ENCODE results near the gene WNK1. TPM values are rescaled to one million over a fixed set of nuclear protein-coding genes. Genes with fewer than 3 reads are reported as not detected.
A peak's percentile ranks its signal among the peaks of the same experiment; 100 is the strongest.

The WNK1 gene
- total and polyA plus RNA-seq, 2 experiments from 2014 or later, result 110 to 145 TPM

DNA sequence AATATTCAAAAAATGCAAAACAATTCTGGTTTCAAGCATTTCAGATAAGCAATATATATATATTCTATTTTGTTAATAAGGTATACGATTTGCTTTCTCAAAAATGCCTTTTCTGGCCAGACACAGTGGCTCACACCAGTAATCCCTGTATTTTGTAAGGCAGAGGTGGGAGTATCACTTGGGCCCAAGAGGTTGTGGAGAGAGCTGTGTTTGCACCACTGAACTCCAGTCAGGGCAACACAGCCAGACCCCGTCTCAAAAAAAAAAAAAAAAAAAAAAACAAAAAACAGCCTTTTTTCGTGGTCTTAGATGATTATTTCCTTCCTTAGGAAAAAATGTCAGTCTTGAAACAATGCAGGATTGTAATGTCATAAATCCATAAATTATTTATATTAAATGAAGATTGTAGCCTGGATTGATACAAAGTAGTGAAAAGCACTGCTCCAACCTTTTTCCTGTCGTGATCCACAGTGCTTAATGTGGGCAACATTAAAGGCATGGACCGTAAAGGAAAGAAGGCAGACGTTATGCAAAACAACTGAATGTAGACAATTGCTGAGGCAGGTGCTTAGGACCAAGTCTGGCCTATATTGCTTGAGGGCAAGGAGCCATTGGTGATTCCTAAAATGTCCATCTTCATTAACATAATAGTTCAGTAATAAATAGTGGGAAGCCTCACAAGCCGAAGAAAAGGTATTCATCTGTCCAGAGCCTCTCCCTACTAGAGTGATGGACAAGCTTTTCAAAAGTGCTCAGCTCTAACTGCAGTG lies 160.3 kb downstream of the WNK1 start:
- TF ChIP-seq, protein P1, sequence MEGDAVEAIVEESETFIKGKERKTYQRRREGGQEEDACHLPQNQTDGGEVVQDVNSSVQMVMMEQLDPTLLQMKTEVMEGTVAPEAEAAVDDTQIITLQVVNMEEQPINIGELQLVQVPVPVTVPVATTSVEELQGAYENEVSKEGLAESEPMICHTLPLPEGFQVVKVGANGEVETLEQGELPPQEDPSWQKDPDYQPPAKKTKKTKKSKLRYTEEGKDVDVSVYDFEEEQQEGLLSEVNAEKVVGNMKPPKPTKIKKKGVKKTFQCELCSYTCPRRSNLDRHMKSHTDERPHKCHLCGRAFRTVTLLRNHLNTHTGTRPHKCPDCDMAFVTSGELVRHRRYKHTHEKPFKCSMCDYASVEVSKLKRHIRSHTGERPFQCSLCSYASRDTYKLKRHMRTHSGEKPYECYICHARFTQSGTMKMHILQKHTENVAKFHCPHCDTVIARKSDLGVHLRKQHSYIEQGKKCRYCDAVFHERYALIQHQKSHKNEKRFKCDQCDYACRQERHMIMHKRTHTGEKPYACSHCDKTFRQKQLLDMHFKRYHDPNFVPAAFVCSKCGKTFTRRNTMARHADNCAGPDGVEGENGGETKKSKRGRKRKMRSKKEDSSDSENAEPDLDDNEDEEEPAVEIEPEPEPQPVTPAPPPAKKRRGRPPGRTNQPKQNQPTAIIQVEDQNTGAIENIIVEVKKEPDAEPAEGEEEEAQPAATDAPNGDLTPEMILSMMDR (IDR thresholded peaks at IDR 0.05; ENCODE audit: low read depth, low read length), result no peak
- DNase-seq (ENCODE audit: low read depth in 1 of 2, low spot score in 1 of 2), result no peak
- peaks cover 83% of the 10 kb centered on the region for H3K36me3 ChIP-seq

DNA sequence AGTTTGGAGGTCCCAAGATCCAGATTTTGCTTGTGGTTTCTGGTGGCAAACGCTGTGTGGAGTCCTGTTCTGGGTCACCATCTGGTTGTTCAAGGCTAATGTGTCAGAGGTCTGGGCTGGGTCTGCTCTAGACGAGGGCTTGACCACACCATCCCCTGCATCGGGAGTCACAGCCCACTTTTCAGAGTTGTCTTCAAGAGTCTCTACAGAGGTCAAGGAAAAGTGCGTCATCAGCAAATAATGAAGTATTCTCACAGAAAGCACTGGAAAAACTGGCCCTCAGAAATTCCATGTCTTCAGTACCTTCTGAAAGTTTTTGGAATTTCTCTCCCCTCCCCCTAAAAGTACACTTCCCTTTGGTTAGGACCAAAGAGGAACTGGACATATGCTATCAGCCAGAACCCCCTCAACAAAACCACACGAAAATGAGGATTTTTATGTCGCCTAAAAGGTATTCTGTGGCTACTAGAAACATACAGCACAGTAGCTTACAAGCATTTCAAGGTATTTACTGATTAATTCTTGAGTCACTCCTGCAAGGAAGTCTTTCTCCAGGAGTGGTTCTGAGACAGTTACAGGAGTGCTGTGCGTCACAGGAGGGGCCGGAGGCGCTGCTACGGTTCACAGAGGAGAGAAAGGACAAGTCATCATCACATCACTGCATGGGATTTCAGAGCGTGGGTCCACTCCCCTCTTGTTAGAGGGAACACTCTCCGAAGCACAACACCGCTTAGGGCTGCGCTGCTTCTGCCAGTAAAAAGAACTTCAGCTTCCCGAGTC lies 161.7 kb downstream of the WNK1 start:
- peak in 1 of 2 donors; percentile 18 for DNase-seq (ENCODE audit: low read depth in 1 of 2, low spot score in 1 of 2)
- H3K27ac ChIP-seq, result peak overlapping the region; percentile 40

More for the DNA sequence above, 160.3 kb downstream of the WNK1 start:
- H3K4me1 ChIP-seq (ENCODE audit: low read depth), result no peaks in the 10 kb centered on the region
- no peaks in the 10 kb centered on the region for H3K9me3 ChIP-seq (ENCODE audit: low read depth)
- no peak overlapping the region for H3K4me3 ChIP-seq
- no peaks in the 10 kb centered on the region for H3K27me3 ChIP-seq
- H3K27ac ChIP-seq, result peak overlapping the region; percentile 40

DNA sequence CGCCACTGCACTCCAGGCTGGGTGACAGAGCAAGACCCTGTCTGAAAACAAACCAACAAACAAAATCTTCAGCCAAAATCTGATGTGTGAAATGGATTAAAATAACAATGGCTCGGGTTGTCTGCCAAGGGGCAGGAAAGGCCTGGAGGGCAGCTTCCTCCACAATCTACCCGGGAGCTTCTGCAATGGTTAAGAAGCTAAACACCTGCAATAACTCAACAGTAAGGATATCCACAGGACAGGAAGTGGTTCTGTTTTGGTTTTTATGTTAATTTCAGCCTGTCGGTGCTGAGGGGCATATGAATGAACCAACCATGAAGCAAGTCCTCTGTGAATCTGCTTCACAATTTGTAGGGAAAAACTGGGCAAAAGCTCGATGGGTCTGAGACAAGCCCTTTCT lies 162.7 kb downstream of the WNK1 start:
- Histone ChIP-seq H3K27ac (peak overlapping the region; percentile 40), H3K27me3 (no peaks in the 10 kb centered on the region), H3K4me3 (no peak overlapping the region), H3K36me3 (peaks cover 74% of the 10 kb centered on the region), H3K9me3 (ENCODE audit: low read depth) (no peaks in the 10 kb centered on the region), H3K4me1 (ENCODE audit: low read depth) (no peaks in the 10 kb centered on the region)
- TF ChIP-seq, protein P1 (IDR thresholded peaks at IDR 0.05; ENCODE audit: low read depth, low read length), result no peak
- DNase-seq (ENCODE audit: low read depth in 1 of 2, low spot score in 1 of 2), result no peak

More for the DNA sequence above, 161.7 kb downstream of the WNK1 start:
- no peak overlapping the region for H3K4me3 ChIP-seq
- H3K9me3 ChIP-seq (ENCODE audit: low read depth), result no peaks in the 10 kb centered on the region
- TF ChIP-seq, protein P1 (IDR thresholded peaks at IDR 0.05; ENCODE audit: low read depth, low read length), result no peak
- H3K27me3 ChIP-seq, result no peaks in the 10 kb centered on the region
- peaks cover 83% of the 10 kb centered on the region for H3K36me3 ChIP-seq
- no peaks in the 10 kb centered on the region for H3K4me1 ChIP-seq (ENCODE audit: low read depth)

DNA sequence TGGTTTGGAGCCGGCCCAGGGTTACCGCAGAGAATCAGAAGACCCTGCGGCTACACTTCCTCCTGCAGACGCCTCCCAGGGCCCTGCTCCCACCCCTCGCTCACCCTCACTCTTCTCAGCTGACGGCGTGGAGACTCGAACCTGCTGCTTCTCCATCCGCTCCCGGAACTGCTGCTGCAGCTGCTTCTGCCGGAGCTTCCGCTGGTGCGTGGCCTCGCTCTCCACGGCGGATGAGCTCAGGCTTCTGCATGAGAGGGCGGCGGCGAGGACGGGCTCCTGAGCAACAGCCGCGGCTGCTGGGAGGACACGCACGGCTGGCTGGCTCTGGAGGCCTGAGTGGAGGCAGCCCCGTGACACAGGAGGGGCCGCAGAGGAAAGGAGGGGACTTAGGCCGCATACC lies 163.9 kb downstream of the WNK1 start:
- Histone ChIP-seq H3K27me3 (no peaks in the 10 kb centered on the region), H3K4me3 (no peak overlapping the region), H3K9me3 (ENCODE audit: low read depth) (no peaks in the 10 kb centered on the region), H3K36me3 (peaks cover 64% of the 10 kb centered on the region), H3K27ac (no peak overlapping the region), H3K4me1 (ENCODE audit: low read depth) (no peaks in the 10 kb centered on the region)
- TF ChIP-seq, protein P1 (IDR thresholded peaks at IDR 0.05; ENCODE audit: low read depth, low read length), result no peak
- no peak for DNase-seq (ENCODE audit: low read depth in 1 of 2, low spot score in 1 of 2)

DNA sequence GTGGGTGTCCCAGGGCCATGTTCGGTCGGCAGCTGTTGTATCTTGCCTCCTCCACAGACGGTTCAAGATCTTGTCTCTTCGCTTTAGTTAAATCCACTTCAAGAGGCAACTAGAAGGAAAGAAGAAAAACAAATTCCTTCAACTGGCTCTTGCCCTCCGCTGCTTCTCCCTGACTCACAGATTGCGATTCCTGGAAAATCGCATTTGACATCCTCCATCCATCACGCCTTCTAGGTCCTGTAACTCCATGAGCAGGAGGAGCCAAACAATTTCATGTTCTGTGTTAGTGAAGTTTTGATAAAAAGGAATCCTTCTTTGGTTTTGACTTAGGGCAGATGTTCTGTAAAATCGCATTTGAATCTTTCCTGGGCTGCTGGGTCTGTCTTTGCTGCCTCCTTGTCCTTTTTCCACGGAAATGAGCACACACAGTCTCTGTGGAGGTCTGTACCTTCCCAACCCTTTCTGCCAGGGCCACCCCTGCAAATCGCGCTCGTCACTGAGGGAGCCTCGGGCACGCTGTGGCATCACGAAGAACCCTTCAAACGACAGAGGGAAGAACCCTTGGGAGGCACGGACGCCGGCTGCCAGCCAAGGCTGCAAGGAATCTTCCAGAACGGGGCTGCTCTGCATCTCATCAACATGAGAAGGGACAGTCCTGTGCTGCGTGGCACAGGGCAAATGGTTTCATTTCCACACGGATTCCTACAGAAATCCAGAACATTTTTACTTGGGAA lies 164.5 kb downstream of the WNK1 start:
- H3K27ac ChIP-seq, result no peak overlapping the region
- DNase-seq (ENCODE audit: low read depth in 1 of 2, low spot score in 1 of 2), result no peak
- H3K9me3 ChIP-seq (ENCODE audit: low read depth), result no peaks in the 10 kb centered on the region
- TF ChIP-seq, protein P1 (IDR thresholded peaks at IDR 0.05; ENCODE audit: low read depth, low read length), result no peak
- no peak overlapping the region for H3K4me3 ChIP-seq
- H3K4me1 ChIP-seq (ENCODE audit: low read depth), result no peaks in the 10 kb centered on the region
- peaks cover 60% of the 10 kb centered on the region for H3K36me3 ChIP-seq
- H3K27me3 ChIP-seq, result no peaks in the 10 kb centered on the region

Data from cardiac muscle cell (in vitro differentiated cells and primary cell).